Peyer's patch (tissue), 4 donors: ENCODE measurements around the gene PYGL. TPM values are rescaled to one million over a fixed set of nuclear protein-coding genes. Genes with fewer than 3 reads are reported as not detected.

Experiments
- DNase-seq, 3 donors: peaks; one replicate each; pipeline ENCODE4 v3.0.0-alpha.2; 2017 to 2019
- H3K27ac ChIP-seq, 4 donors: fragments of 200-600 bp; sonication (generic); one replicate each; pipeline ENCODE4 v1.5.1; 2016 to 2019
- H3K27me3 ChIP-seq, 2 donors: fragments of 200-600 bp; sonication (generic); one replicate each; pipeline ENCODE4 v1.5.1; 2019
- H3K36me3 ChIP-seq, 3 donors: fragments of 200-600 bp; sonication (generic); one replicate each; pipeline ENCODE4 v1.5.1; 2016 to 2019
- H3K4me1 ChIP-seq, 4 donors: fragments of 200-600 bp; sonication (generic); one replicate each; pipeline ENCODE4 v1.5.1; 2016 to 2019
- H3K4me3 ChIP-seq, 4 donors: fragments of 200-600 bp; sonication (generic); 1 replicate in 3 of 4; 2 replicates in 1 of 4; pipeline ENCODE4 v1.5.1; 2016 to 2019; ENCODE audit warnings: mild to moderate bottlenecking in 1 of 4
- H3K9me3 ChIP-seq, 4 donors: fragments of 200-600 bp; sonication (generic); one replicate each; pipeline ENCODE4 v1.5.1; 2016 to 2019; ENCODE audit warnings: mild to moderate bottlenecking in 1 of 4
- CTCF ChIP-seq, 6 experiments: fragments of 450-650 bp in 4 of 6; fragments of 200-600 bp in 2 of 6; sonication (generic) in 1 of 6; IDR thresholded peaks; one replicate each; pipeline ENCODE4 v1.5.1; 2017 to 2019; ENCODE audit warnings: antibody characterized with exemption in 6 of 6, mild to moderate bottlenecking in 3 of 6, moderate library complexity in 1 of 6
- POLR2A ChIP-seq, 2 donors: fragments of 450-650 bp; IDR thresholded peaks; one replicate each; pipeline ENCODE4 v1.5.1; 2017; ENCODE audit warnings: antibody characterized with exemption in 2 of 2, mild to moderate bottlenecking in 2 of 2, moderate library complexity in 2 of 2
- total RNA-seq, 4 donors: library from RNA; depleted of rRNA; stranded (reverse); fragments of >200 nt; gene quantifications; one replicate each; pipeline ENCODE4 v1.1.0, GENCODE V29; 2016

Gene PYGL
- total RNA-seq, 4 donors from 2014 or later = 1.8 to 42.1 (median 4.1) TPM

GRCh38 chr14:50936016-50936340 is 8.3 kb downstream of the PYGL start:
- TF ChIP-seq CTCF (IDR thresholded peaks at IDR 0.05) = no peak
- TF ChIP-seq POLR2A (IDR thresholded peaks at IDR 0.05) = no peak
- H3K4me1 ChIP-seq = no peaks in the 10 kb centered on the region
- no peak for DNase-seq
- peaks cover 0 to 3% (median 0%) of the 10 kb centered on the region in 3 donors for H3K36me3 ChIP-seq
- H3K27me3 ChIP-seq = no peaks in the 10 kb centered on the region
- no peak overlapping the region for H3K27ac ChIP-seq
- H3K4me3 ChIP-seq = no peak overlapping the region
- no peaks in the 10 kb centered on the region for H3K9me3 ChIP-seq

GRCh38 chr14:50935126-50936015 is 8.9 kb downstream of the PYGL start:
- DNase-seq = no peak
- peaks cover 0 to 3% (median 0%) of the 10 kb centered on the region in 3 donors for H3K36me3 ChIP-seq
- H3K27ac ChIP-seq = no peak overlapping the region
- H3K4me1 ChIP-seq = no peaks in the 10 kb centered on the region
- no peaks in the 10 kb centered on the region for H3K27me3 ChIP-seq
- no peaks in the 10 kb centered on the region for H3K9me3 ChIP-seq
- TF ChIP-seq POLR2A (IDR thresholded peaks at IDR 0.05) (no peak), CTCF (IDR thresholded peaks at IDR 0.05) (no peak)
- H3K4me3 ChIP-seq = no peak overlapping the region

GRCh38 chr14:50932592-50933495 is 11.4 kb downstream of the PYGL start:
- no peaks in the 10 kb centered on the region for H3K27me3 ChIP-seq
- H3K27ac ChIP-seq = no peak overlapping the region
- DNase-seq = no peak
- no peak overlapping the region for H3K4me3 ChIP-seq
- H3K36me3 ChIP-seq = peaks cover 0 to 9% (median 0%) of the 10 kb centered on the region in 3 donors
- H3K9me3 ChIP-seq = no peaks in the 10 kb centered on the region
- TF ChIP-seq POLR2A (IDR thresholded peaks at IDR 0.05) = no peak
- no peak for TF ChIP-seq CTCF (IDR thresholded peaks at IDR 0.05)
- no peaks in the 10 kb centered on the region for H3K4me1 ChIP-seq

GRCh38 chr14:50932156-50932555 is 12.1 kb downstream of the PYGL start:
- H3K4me3 ChIP-seq = no peak overlapping the region
- no peak for DNase-seq
- H3K9me3 ChIP-seq = no peaks in the 10 kb centered on the region
- H3K36me3 ChIP-seq = peaks cover 0 to 9% (median 0%) of the 10 kb centered on the region in 3 donors
- H3K27me3 ChIP-seq = no peaks in the 10 kb centered on the region
- no peak overlapping the region for H3K27ac ChIP-seq
- H3K4me1 ChIP-seq = no peaks in the 10 kb centered on the region
- TF ChIP-seq CTCF (IDR thresholded peaks at IDR 0.05) (no peak), POLR2A (IDR thresholded peaks at IDR 0.05) (no peak)

- DNase-seq = no peak
- Histone ChIP-seq H3K27me3 (no peaks in the 10 kb centered on the region), H3K9me3 (no peaks in the 10 kb centered on the region), H3K27ac (no peak overlapping the region), H3K4me1 (no peaks in the 10 kb centered on the region), H3K4me3 (no peak overlapping the region), H3K36me3 (peaks cover 0 to 9% (median 0%) of the 10 kb centered on the region in 3 donors)
- TF ChIP-seq POLR2A (IDR thresholded peaks at IDR 0.05) = no peak
- no peak for TF ChIP-seq CTCF (IDR thresholded peaks at IDR 0.05)
Observed at GRCh38 chr14:50931559-50931958, 12.7 kb downstream of the PYGL start.
